ENCODE measurements around the gene MAN2C1. TPM values are rescaled to one million over a fixed set of nuclear protein-coding genes. Genes with fewer than 3 reads are reported as not detected.
"Not testable (repeated sequence)": the region's sequence is repeated elsewhere in the genome, so short reads cannot be mapped to it uniquely, and the experiment has no call there.

MAN2C1 gene
- total RNA-seq, 1 donor from 2014 or later = 148 TPM

- DNase-seq (ENCODE audit: extremely low read depth, low read depth, low spot score) = no peak
Measured at GRCh38 chr15:75361361-75361988, 6.9 kb downstream of the MAN2C1 start.

- no peak for DNase-seq (ENCODE audit: extremely low read depth, low read depth, low spot score)
Measured at GRCh38 chr15:75360856-75361255, 7.6 kb downstream of the MAN2C1 start.

GRCh38 chr15:75360391-75360790 is 8.0 kb downstream of the MAN2C1 start:
- DNase-seq (ENCODE audit: extremely low read depth, low read depth, low spot score) = no peak

GRCh38 chr15:75359537-75360250 is 8.7 kb downstream of the MAN2C1 start:
- DNase-seq (ENCODE audit: extremely low read depth, low read depth, low spot score) = no peak

- DNase-seq (ENCODE audit: extremely low read depth, low read depth, low spot score) = no peak
Measured at GRCh38 chr15:75358771-75359536, 9.5 kb downstream of the MAN2C1 start.

- no peak for DNase-seq (ENCODE audit: extremely low read depth, low read depth, low spot score)
Measured at GRCh38 chr15:75357976-75358673, 10.3 kb downstream of the MAN2C1 start.

GRCh38 chr15:75356517-75356916 is 11.9 kb downstream of the MAN2C1 start:
- DNase-seq (ENCODE audit: extremely low read depth, low read depth, low spot score) = no peak

GRCh38 chr15:75356006-75356405 is 12.4 kb downstream of the MAN2C1 start:
- DNase-seq (ENCODE audit: extremely low read depth, low read depth, low spot score) = no peak

- DNase-seq (ENCODE audit: extremely low read depth, low read depth, low spot score) = no peak
Measured at GRCh38 chr15:75355369-75355768, 13.0 kb downstream of the MAN2C1 start.

- no peak for DNase-seq (ENCODE audit: extremely low read depth, low read depth, low spot score)
Measured at GRCh38 chr15:75354454-75354853, 14.0 kb downstream of the MAN2C1 start.

GRCh38 chr15:75353604-75354003 is 14.8 kb downstream of the MAN2C1 start:
- no peak for DNase-seq (ENCODE audit: extremely low read depth, low read depth, low spot score)

- no peak for DNase-seq (ENCODE audit: extremely low read depth, low read depth, low spot score)
Measured at GRCh38 chr15:75352186-75353080, 16.0 kb downstream of the MAN2C1 start.

GRCh38 chr15:75350601-75351361 is 17.6 kb downstream of the MAN2C1 start:
- no peak for DNase-seq (ENCODE audit: extremely low read depth, low read depth, low spot score)

GRCh38 chr15:75349851-75350588 is 18.4 kb downstream of the MAN2C1 start:
- DNase-seq (ENCODE audit: extremely low read depth, low read depth, low spot score) = no peak

- DNase-seq (ENCODE audit: extremely low read depth, low read depth, low spot score) = not testable (repeated sequence)
Measured at GRCh38 chr15:75349351-75349669, 19.1 kb downstream of the MAN2C1 start.

GRCh38 chr15:75348562-75349350 is 19.7 kb downstream of the MAN2C1 start:
- no peak for DNase-seq (ENCODE audit: extremely low read depth, low read depth, low spot score)

- DNase-seq (ENCODE audit: extremely low read depth, low read depth, low spot score) = no peak
Measured at GRCh38 chr15:75348034-75348561, 20.3 kb downstream of the MAN2C1 start.
